NCI-H2171 treated with DMSO at 0.1 percent for 48 hours (cell line): ENCODE measurements around the gene PAPSS1.
A peak's percentile ranks its signal among the peaks of the same experiment; 100 is the strongest.
"Not testable (repeated sequence)": the region's sequence is repeated elsewhere in the genome, so short reads cannot be mapped to it uniquely, and the experiment has no call there.

Source experiments
- DNase-seq: peaks from one replicate; lab custom pipeline; 2025; lab: John Stamatoyannopoulos, UW

Gene PAPSS1

GRCh38 chr4:107726131-107726925, 6.3 kb upstream of the PAPSS1 start:
- peak; percentile 24 for DNase-seq

GRCh38 chr4:107725281-107725859, 5.3 kb upstream of the PAPSS1 start:
- DNase-seq, result no peak

DNA sequence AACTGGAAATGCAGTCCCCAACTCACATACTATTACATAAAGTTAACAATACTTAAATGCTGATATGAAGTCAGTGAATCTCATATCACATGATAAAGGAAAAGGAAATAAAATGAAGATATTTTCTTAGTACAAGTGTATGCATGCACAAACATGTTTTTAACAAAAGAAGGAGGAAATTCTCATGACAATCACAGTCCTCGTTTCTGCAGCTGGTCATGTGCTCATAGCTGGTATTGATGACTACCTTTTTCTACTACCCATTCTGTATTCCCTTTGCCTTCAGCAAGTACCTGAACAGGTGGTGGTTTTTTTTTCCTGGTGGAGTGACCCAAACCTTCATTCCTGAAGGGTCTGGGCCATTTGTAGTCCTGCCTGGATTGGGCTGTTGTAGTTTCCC, 3.3 kb upstream of the PAPSS1 start:
- not testable (repeated sequence) for DNase-seq

DNA sequence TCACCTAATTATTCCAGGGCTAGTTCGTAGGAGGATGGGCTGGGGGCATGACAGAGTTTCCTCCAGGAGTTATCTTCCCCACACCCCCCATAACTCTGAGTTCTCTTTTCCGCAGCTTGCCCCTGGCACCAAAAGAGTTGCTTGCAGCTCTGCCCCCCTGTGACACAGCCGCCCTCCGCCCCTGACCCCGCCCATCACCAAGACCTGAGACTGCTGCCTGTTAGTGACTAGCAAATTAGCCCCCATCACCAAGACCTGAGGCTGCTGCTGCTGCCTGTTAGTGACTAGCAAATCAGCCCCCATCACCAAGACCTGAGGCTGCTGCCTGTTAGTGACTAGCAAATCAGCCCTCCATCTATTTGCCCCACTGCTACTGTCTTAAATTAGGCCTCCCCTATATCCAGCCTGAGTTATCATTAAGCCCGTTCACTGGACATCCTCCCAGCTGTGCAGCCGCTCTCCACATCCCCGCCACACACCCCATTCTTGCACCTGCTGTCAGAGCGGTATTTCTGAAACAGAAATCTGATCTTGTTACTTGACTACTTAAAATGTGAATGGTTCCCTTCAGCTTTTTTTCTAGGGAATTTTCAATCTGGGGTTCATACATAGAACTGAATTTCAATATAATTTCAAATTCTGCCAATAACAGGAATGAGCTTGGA, 1.5 kb upstream of the PAPSS1 start:
- no peak for DNase-seq

- peak; percentile 44 for DNase-seq
Observed at GRCh38 chr4:107719207-107719921, 670 bp downstream of the PAPSS1 start.

DNA sequence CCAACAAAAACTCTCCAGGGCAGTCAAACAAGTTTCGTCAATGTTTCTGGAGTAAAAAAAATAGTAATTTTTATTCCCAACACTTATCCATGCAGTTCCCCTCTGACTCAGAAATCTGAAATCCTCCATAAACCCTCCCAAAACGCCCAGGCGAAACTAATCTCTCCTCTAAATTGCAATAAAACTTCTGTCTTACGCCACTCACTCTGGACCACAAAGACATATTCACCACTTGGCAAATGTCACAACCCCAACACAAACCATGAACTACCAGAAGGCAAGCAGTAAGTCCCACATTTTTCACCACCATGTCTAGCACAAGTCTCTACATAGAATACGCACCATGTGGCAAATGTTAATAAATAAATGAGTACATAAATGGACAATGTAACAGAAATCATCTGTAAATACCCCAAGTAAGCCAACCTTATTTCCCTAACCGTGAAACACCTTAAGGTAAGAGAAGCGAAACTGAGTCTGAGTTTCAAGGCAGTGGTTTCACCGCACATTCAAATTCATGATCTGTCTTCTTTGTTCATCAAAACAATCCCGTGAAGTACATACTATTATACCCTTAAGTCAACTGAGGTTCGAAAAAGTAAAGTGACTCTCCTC, 1.6 kb downstream of the PAPSS1 start:
- no peak for DNase-seq

- DNase-seq, result no peak
Observed at GRCh38 chr4:107714256-107714655, 5.8 kb downstream of the PAPSS1 start.

- DNase-seq, result no peak
Observed at GRCh38 chr4:107712236-107712635, 7.8 kb downstream of the PAPSS1 start.

GRCh38 chr4:107711831-107712230, 8.2 kb downstream of the PAPSS1 start:
- peak; percentile 32 for DNase-seq

- no peak for DNase-seq
Observed at GRCh38 chr4:107710493-107711459, 9.3 kb downstream of the PAPSS1 start.

DNA sequence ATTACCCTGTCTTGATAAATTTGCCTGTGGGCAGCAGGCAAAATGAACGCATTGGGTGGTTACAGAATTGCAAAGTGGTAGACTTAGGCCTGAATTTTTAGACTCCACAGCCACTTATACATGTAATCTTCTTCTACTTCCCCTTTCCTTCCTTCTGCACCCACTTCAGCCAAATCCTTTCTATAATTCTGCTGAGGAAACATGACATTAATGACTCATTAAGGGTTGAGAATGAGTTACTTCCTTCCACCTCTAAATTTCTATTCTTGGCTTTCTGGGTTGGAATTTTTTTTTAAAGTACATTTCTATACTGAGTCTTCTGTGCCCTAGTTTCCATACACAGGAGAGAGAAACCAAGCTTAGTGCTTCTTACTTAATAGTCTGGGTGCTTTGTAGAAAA, 10.1 kb downstream of the PAPSS1 start:
- DNase-seq, result no peak

GRCh38 chr4:107708225-107708624, 11.8 kb downstream of the PAPSS1 start:
- no peak for DNase-seq

DNA sequence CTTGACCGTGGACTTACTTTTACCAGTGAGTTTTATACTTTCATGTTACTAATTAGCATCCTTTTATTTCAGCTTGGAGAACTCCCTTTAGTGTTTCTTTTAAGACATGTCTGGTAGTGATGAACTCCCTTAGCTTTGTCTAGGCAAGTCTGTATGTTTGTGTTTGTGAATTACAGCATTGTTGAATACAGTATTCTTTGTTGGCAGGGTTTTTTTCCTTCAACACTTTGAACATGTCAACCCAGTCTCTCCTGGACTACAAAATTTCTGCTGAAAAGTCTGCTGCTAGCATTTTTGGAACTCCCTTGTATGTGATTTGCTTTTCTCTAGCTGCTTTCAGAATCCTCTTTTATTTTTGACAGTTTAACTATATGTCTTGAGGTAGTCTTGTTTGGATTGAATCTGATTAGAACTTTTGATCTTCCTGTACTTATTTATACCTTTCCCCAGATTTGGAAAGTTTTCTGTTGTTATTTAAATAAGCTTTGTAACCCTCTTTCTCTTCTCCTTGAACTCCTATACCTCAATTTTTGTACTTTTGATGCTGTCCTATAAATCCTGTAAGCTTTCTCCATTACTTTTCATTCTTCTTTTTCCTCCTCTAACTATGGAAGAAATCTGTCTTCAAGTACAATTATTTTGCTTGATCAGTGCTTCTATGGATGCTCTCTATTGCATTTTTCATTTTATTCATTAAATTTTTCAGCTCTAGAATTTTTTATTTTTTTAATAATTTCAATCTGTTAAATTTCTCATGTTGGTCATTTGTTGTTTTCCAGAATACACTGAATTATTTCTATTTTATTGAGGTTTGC, 14.1 kb downstream of the PAPSS1 start:
- no peak for DNase-seq

- DNase-seq, result no peak
Observed at GRCh38 chr4:107701565-107701964, 18.5 kb downstream of the PAPSS1 start.

GRCh38 chr4:107699466-107700206, 20.4 kb downstream of the PAPSS1 start:
- no peak for DNase-seq

DNA sequence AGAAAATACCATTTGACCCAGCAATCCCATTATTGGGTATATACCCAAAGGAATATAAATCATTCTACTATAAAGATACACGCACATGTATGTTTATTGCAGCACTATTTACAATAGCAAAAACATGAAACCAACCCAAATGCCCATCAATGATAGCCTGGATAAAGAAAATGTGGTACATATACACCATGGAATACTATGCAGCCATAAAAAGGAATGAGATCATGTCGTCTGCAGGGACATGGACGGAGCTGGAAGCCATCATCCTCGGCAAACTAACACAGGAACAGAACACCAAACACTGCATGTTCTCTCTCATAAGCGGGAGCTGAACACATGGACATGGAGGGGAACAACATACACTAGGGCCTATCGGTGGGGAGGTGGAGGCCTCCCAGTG, 23.8 kb downstream of the PAPSS1 start:
- not testable (repeated sequence) for DNase-seq

DNA sequence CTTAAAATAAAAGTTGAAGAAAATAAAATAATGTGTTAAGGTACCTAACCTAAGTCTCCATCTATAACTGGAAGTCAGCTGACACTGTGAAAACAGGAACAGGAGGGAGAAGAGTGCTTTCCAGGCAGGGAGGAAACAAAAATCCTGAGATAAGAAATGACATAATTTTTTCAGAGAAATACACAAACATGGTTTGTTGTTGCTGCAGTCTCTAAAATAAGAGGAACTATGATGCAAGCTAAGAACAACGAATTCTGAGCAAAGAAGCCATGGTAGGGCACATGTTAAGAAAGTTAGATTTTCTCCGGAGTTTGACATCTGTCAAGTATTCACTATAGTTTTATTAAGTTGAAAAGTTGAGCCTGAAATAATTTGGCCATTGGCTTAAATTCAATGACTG, 26.9 kb downstream of the PAPSS1 start:
- no peak for DNase-seq

- DNase-seq, result no peak
Observed at GRCh38 chr4:107692202-107692601, 27.8 kb downstream of the PAPSS1 start.

- peak; percentile 6 for DNase-seq
Observed at GRCh38 chr4:107691378-107691777, 28.7 kb downstream of the PAPSS1 start.
